ENCODE measurements around the gene SCIMP.
"Not testable (repeated sequence)": the region's sequence is repeated elsewhere in the genome, so short reads cannot be mapped to it uniquely, and the experiment has no call there.

DNA sequence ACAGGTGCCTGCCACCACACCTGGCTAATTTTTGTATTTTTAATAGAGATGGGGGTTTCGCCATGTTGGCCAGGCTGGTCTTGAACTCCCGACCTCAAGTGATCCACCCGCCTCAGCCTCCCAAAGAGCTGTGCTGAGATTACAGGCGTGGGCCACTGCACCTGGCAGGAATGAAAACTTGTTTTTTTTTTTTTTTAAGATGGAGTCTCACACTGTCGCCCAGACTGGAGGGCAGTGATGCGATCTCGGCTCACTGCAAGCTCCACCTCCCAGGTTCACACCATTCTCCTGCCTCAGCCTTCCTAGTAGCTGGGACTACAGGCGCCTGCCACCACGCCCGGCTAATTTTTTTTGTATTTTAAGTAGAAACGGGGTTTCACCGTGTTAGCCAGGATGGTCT is 12.7 kb downstream of the SCIMP start:
- TF ChIP-seq YY1 (IDR thresholded peaks at IDR 0.05; ENCODE audit: extremely low read depth, insufficient replicate concordance, low read depth, low read length); RAD21 (IDR thresholded peaks at IDR 0.05; ENCODE audit: low read depth); MAX (IDR thresholded peaks at IDR 0.05); CTCF (IDR thresholded peaks at IDR 0.05 in 2 of 3, conservative IDR thresholded peaks at IDR 0.05 in 1 of 3; ENCODE audit: borderline replicate concordance in 1 of 3, insufficient read depth in 1 of 3, low read depth in 2 of 3, low read length in 2 of 3); TCF7L2 (IDR thresholded peaks at IDR 0.05; ENCODE audit: borderline replicate concordance, extremely low read depth, insufficient read depth, insufficient read length); EGR1 (IDR thresholded peaks at IDR 0.05; ENCODE audit: low read depth); ZFX (IDR thresholded peaks at IDR 0.05); EZH2 (IDR thresholded peaks at IDR 0.05); POLR2AphosphoS5 (IDR thresholded peaks at IDR 0.05; ENCODE audit: low read depth, low read length); CEBPB (IDR thresholded peaks at IDR 0.05; ENCODE audit: low read depth); POLR2A (IDR thresholded peaks at IDR 0.05; ENCODE audit: borderline replicate concordance, extremely low read depth, insufficient read depth, insufficient read length): not testable (repeated sequence)

All from HCT116 (cell line).